GM12892 (cell line): ENCODE measurements around the gene MS4A4E.

ENCODE experiments used
- POLR2A ChIP-seq: IDR thresholded peaks from 2 replicates; pipeline ENCODE4 v1.6.1; 2011; ENCODE audit warnings: low read depth, low read length, control low read depth
- POLR2AphosphoS5 ChIP-seq: IDR thresholded peaks from 2 replicates; pipeline ENCODE4 v1.6.1; 2011; ENCODE audit warnings: low read depth, low read length, control low read depth

- no peak for TF ChIP-seq POLR2A
- TF ChIP-seq POLR2AphosphoS5, result no peak
These were observed 31.5 kb upstream of the MS4A4E start for GRCh38 chr11:60274416-60274815.
